Astrocyte (in vitro differentiated cells and primary cell): ENCODE measurements around the gene PLOD1. TPM values are rescaled to one million over a fixed set of nuclear protein-coding genes. Genes with fewer than 3 reads are reported as not detected.

Experiments
- DNase-seq: peaks from one replicate; pipeline ENCODE4 v3.0.0-alpha.2; 2010; ENCODE audit warnings: low read depth
- FAIRE-seq: peaks from 2 replicates; lab custom pipeline; 2011; peaks lifted over from hg19 to GRCh38; lab: Jason Lieb, UNC
- H2AFZ ChIP-seq: 2 replicates; pipeline ENCODE4 v1.6.0; 2012; ENCODE audit warnings: low read depth, low read length, inconsistent platforms
- H3K27ac ChIP-seq: 2 replicates; pipeline ENCODE4 v1.5.1; 2011; ENCODE audit warnings: low read depth, low read length, inconsistent platforms
- H3K27me3 ChIP-seq: 2 replicates; pipeline ENCODE4 v1.6.0; 2011; ENCODE audit warnings: low read length, inconsistent platforms; ENCODE audit not compliant: insufficient read depth
- H3K36me3 ChIP-seq: 2 replicates; pipeline ENCODE4 v1.5.1; 2011; ENCODE audit warnings: low read length, inconsistent platforms; ENCODE audit not compliant: insufficient read depth
- H3K4me1 ChIP-seq: 2 replicates; pipeline ENCODE4 v1.5.1; 2011; ENCODE audit warnings: low read length, inconsistent platforms; ENCODE audit not compliant: insufficient read depth
- H3K4me2 ChIP-seq: 2 replicates; pipeline ENCODE4 v1.6.0; 2012; ENCODE audit warnings: low read length, inconsistent platforms
- H3K4me3 ChIP-seq: 2 replicates; pipeline ENCODE4 v1.5.1; 2011; ENCODE audit warnings: low read depth, mild to moderate bottlenecking, low read length, inconsistent platforms; ENCODE audit not compliant: insufficient read depth
- H3K79me2 ChIP-seq: 2 replicates; pipeline ENCODE4 v1.6.0; 2012; ENCODE audit warnings: mild to moderate bottlenecking, low read length, inconsistent platforms; ENCODE audit not compliant: insufficient read depth
- H3K9ac ChIP-seq: 2 replicates; pipeline ENCODE4 v1.6.0; 2012; ENCODE audit warnings: mild to moderate bottlenecking, low read length, inconsistent platforms
- H3K9me3 ChIP-seq: 2 replicates; pipeline ENCODE4 v1.5.1; 2012; ENCODE audit warnings: low read depth, mild to moderate bottlenecking, low read length, inconsistent platforms; ENCODE audit not compliant: insufficient read depth
- H4K20me1 ChIP-seq: 2 replicates; pipeline ENCODE4 v1.6.0; 2012; ENCODE audit warnings: low read length, inconsistent platforms; ENCODE audit not compliant: insufficient read depth
- H3K27ac Mint-ChIP-seq: one replicate; pipeline ENCODE4 v1.8.0; 2021; ENCODE audit warnings: mild to moderate bottlenecking, mixed read lengths; ENCODE audit not compliant: unreplicated experiment
- H3K27me3 Mint-ChIP-seq: one replicate; pipeline ENCODE4 v1.8.0; 2021; ENCODE audit warnings: low read depth, mixed read lengths; ENCODE audit not compliant: unreplicated experiment
- H3K36me3 Mint-ChIP-seq: one replicate; pipeline ENCODE4 v1.8.0; 2021; ENCODE audit warnings: low read depth, mixed read lengths; ENCODE audit not compliant: unreplicated experiment
- H3K4me1 Mint-ChIP-seq: one replicate; pipeline ENCODE4 v1.8.0; 2021; ENCODE audit warnings: low read depth, mixed read lengths; ENCODE audit not compliant: unreplicated experiment
- H3K4me3 Mint-ChIP-seq: one replicate; pipeline ENCODE4 v1.8.0; 2021; ENCODE audit warnings: mild to moderate bottlenecking, moderate library complexity, mixed read lengths; ENCODE audit not compliant: unreplicated experiment
- H3K9me3 Mint-ChIP-seq: one replicate; pipeline ENCODE4 v1.8.0; 2021; ENCODE audit warnings: mild to moderate bottlenecking, mixed read lengths; ENCODE audit not compliant: unreplicated experiment
- CTCF ChIP-seq: IDR thresholded peaks from 2 replicates; pipeline ENCODE4 v1.5.1; 2011; ENCODE audit warnings: low read depth, mild to moderate bottlenecking, inconsistent platforms, low read length, moderate library complexity; ENCODE audit not compliant: insufficient read depth
- EZH2 ChIP-seq: IDR thresholded peaks from 2 replicates; pipeline ENCODE4 v1.6.1; 2012; ENCODE audit warnings: mild to moderate bottlenecking, low read length, inconsistent platforms; ENCODE audit not compliant: insufficient read depth
- total RNA-seq: library from RNA; stranded (reverse); gene quantifications from 2 replicates; pipeline ENCODE4 v1.2.1, GENCODE V29; 2021

Gene PLOD1
- total RNA-seq, 1 donor from 2014 or later = 375 TPM

DNA sequence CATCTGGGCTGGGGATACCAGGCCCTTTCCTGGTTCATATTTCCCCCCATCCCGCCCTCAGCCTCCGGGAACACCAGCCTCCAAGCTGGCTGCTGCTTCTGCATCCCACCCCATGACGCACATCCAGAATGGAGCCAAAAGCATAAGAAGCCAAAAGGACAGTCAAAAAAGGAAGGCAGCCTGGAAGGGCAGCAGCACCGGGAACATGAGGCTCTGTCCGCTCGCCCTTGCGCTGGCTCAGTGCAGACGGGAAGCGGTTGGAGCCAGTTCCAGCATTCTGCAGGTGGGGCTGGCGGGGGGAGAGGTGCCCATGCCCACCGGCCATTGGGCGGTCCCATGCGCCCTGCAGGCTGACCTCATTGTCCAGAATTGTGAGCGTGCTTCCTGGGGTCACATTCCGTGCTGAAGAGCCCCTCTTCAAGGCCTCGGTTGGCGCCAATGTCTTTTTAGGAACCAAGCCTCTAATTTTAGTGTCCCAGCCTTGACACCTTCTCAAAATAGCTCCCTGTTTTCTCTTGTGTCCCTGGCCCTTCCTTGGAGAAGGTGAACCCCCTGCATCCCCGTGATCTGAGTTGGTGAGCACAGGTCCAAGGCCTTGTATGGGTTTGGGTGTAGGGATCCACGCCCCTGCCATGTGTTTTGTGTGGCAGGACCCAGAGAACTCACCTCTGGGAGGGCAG, 47.4 kb upstream of the PLOD1 start:
- Histone ChIP-seq H4K20me1 (no peaks in the 10 kb centered on the region), H3K4me3 (no peak overlapping the region), H3K27ac (no peak overlapping the region), H3K79me2 (no peaks in the 10 kb centered on the region), H3K9ac (no peak overlapping the region), H2AFZ (no peak overlapping the region), H3K4me2 (no peak overlapping the region), H3K27me3 (peaks cover 4% of the 10 kb centered on the region), H3K36me3 (no peaks in the 10 kb centered on the region), H3K4me1 (no peaks in the 10 kb centered on the region), H3K9me3 (no peaks in the 10 kb centered on the region)
- Mint-ChIP-seq H3K27me3 (peaks cover 17% of the 10 kb centered on the region), H3K4me1 (peaks cover 5% of the 10 kb centered on the region), H3K4me3 (no peak overlapping the region), H3K9me3 (no peaks in the 10 kb centered on the region), H3K27ac (no peak overlapping the region), H3K36me3 (no peaks in the 10 kb centered on the region)
- FAIRE-seq (no peak), DNase-seq (no peak)
- TF ChIP-seq EZH2 (no peak), CTCF (no peak)

GRCh38 chr1:11887666-11888007, 46.9 kb upstream of the PLOD1 start:
- Histone ChIP-seq H2AFZ (no peak overlapping the region), H3K9me3 (no peaks in the 10 kb centered on the region), H3K79me2 (no peaks in the 10 kb centered on the region), H3K36me3 (no peaks in the 10 kb centered on the region), H3K27ac (no peak overlapping the region), H4K20me1 (no peaks in the 10 kb centered on the region), H3K4me3 (no peak overlapping the region), H3K4me1 (no peaks in the 10 kb centered on the region), H3K4me2 (no peak overlapping the region), H3K9ac (no peak overlapping the region), H3K27me3 (peaks cover 8% of the 10 kb centered on the region)
- FAIRE-seq (no peak), DNase-seq (no peak)
- Mint-ChIP-seq H3K36me3 (no peaks in the 10 kb centered on the region), H3K9me3 (no peaks in the 10 kb centered on the region), H3K27me3 (peaks cover 22% of the 10 kb centered on the region), H3K4me1 (peaks cover 5% of the 10 kb centered on the region), H3K27ac (no peak overlapping the region), H3K4me3 (no peak overlapping the region)
- TF ChIP-seq CTCF = no peak
- no peak for TF ChIP-seq EZH2

GRCh38 chr1:11888206-11888876, 46.2 kb upstream of the PLOD1 start:
- peaks cover 22% of the 10 kb centered on the region for H3K27me3 Mint-ChIP-seq
- no peak for FAIRE-seq
- no peak overlapping the region for H3K27ac Mint-ChIP-seq
- Histone ChIP-seq H3K9ac (no peak overlapping the region), H3K27ac (no peak overlapping the region), H3K4me2 (no peak overlapping the region), H3K4me1 (no peaks in the 10 kb centered on the region), H3K36me3 (no peaks in the 10 kb centered on the region), H2AFZ (no peak overlapping the region), H3K4me3 (no peak overlapping the region), H3K9me3 (no peaks in the 10 kb centered on the region), H3K79me2 (no peaks in the 10 kb centered on the region), H3K27me3 (peaks cover 9% of the 10 kb centered on the region), H4K20me1 (no peaks in the 10 kb centered on the region)
- no peaks in the 10 kb centered on the region for H3K36me3 Mint-ChIP-seq
- H3K4me3 Mint-ChIP-seq = no peak overlapping the region
- H3K9me3 Mint-ChIP-seq = no peaks in the 10 kb centered on the region
- TF ChIP-seq EZH2 = no peak
- no peak for TF ChIP-seq CTCF
- DNase-seq = no peak
- H3K4me1 Mint-ChIP-seq = peaks cover 1% of the 10 kb centered on the region
